CD4-positive, alpha-beta T cell treated with Interleukin-15 for 1 hour (primary cell): ENCODE data around the gene DMD.
"Not testable (repeated sequence)": the region's sequence is repeated elsewhere in the genome, so short reads cannot be mapped to it uniquely, and the experiment has no call there.

Experiments
- DNase-seq: peaks from one replicate; pipeline ENCODE4 v3.0.0-alpha.2; 2020

Gene DMD

GRCh38 chrX:32839781-32840180, 371.6 kb downstream of the DMD start:
- DNase-seq = no peak

GRCh38 chrX:32825009-32825408, 386.3 kb downstream of the DMD start:
- DNase-seq = no peak

- no peak for DNase-seq
These were observed 407.3 kb downstream of the DMD start for GRCh38 chrX:32804034-32804433.

- no peak for DNase-seq
These were observed 412.4 kb downstream of the DMD start for GRCh38 chrX:32798990-32799389.

- no peak for DNase-seq
These were observed 422.4 kb downstream of the DMD start for GRCh38 chrX:32788936-32789335.

- DNase-seq = no peak
These were observed 431.2 kb downstream of the DMD start for GRCh38 chrX:32780109-32780508.

GRCh38 chrX:32778965-32779364, 432.4 kb downstream of the DMD start:
- DNase-seq = no peak

- no peak for DNase-seq
These were observed 436.4 kb downstream of the DMD start for GRCh38 chrX:32774966-32775365.

GRCh38 chrX:32749070-32749469, 462.3 kb downstream of the DMD start:
- DNase-seq = no peak

- DNase-seq = no peak
These were observed 466.0 kb downstream of the DMD start for GRCh38 chrX:32745323-32745722.

- no peak for DNase-seq
These were observed 466.4 kb downstream of the DMD start for GRCh38 chrX:32744921-32745320.

GRCh38 chrX:32741910-32742309, 469.4 kb downstream of the DMD start:
- DNase-seq = no peak

- no peak for DNase-seq
These were observed 502.8 kb downstream of the DMD start for GRCh38 chrX:32708542-32708941.

GRCh38 chrX:32705385-32705784, 506.0 kb downstream of the DMD start:
- DNase-seq = not testable (repeated sequence)

GRCh38 chrX:32687379-32687778, 524.0 kb downstream of the DMD start:
- no peak for DNase-seq

- DNase-seq = no peak
These were observed 532.9 kb downstream of the DMD start for GRCh38 chrX:32678487-32678886.

- DNase-seq = no peak
These were observed 538.2 kb downstream of the DMD start for GRCh38 chrX:32673193-32673592.

GRCh38 chrX:32662516-32662915, 548.8 kb downstream of the DMD start:
- no peak for DNase-seq

GRCh38 chrX:32644476-32645245, 566.7 kb downstream of the DMD start:
- no peak for DNase-seq

GRCh38 chrX:32642283-32642682, 569.1 kb downstream of the DMD start:
- DNase-seq = no peak

GRCh38 chrX:32618154-32618553, 593.2 kb downstream of the DMD start:
- no peak for DNase-seq

GRCh38 chrX:32614707-32615106, 596.6 kb downstream of the DMD start:
- DNase-seq = no peak

GRCh38 chrX:32599156-32599555, 612.2 kb downstream of the DMD start:
- DNase-seq = no peak

GRCh38 chrX:32598707-32599106, 612.6 kb downstream of the DMD start:
- no peak for DNase-seq

- DNase-seq = no peak
These were observed 613.6 kb downstream of the DMD start for GRCh38 chrX:32597777-32598176.
